ENCODE data around the gene QSOX2.

Gene QSOX2

DNA sequence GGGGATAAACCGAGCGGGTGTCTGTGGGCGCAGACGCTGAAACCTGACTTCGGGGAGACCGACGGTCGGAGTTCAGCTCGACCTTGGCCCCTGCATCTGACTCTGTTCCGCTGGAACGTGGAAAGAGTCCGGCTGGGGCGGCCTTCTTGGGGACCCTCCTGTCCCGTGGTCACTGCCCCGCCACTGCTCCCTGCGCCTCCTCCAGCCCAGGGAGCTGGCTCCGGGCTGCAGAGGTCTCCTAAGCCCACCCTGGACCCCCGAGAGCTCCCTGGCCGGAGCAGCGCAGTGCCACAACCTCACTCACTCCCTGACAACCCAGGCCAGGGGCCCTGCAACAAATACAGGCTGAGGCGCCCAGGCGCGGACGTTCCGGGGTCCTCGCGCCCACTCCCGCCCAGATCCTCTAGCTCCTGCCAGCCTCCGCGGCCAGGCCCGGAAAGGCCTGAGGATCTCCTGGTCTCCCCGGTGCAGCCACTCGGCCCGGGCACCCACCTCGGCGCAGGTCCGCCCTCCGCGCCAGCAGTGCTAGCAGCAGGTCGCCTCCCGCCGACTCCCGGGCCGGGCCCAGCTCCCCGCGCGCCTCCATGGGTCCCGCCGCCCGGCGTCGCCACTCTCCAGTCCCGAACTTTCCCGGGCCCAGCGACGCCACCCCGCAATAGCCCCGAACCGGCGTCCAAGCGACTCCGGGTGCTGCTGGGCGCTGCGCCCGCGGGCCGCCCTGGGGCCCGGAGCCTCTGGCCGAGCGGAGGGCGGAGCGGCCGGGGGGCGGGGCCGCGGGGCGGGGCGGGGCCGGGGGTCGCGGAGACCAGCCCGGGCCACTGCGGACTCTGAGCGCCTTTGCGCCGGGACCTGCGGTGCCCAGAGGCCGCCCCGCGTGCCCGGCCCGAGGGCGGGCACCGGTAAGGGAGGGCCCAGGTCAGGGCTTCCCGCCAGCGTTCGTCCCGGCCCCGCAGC lies 42.9 kb downstream of the QSOX2 start:
- intact Hi-C loops (cut with DNase I) = no loop called here
- no peak for DNase-seq

DNA sequence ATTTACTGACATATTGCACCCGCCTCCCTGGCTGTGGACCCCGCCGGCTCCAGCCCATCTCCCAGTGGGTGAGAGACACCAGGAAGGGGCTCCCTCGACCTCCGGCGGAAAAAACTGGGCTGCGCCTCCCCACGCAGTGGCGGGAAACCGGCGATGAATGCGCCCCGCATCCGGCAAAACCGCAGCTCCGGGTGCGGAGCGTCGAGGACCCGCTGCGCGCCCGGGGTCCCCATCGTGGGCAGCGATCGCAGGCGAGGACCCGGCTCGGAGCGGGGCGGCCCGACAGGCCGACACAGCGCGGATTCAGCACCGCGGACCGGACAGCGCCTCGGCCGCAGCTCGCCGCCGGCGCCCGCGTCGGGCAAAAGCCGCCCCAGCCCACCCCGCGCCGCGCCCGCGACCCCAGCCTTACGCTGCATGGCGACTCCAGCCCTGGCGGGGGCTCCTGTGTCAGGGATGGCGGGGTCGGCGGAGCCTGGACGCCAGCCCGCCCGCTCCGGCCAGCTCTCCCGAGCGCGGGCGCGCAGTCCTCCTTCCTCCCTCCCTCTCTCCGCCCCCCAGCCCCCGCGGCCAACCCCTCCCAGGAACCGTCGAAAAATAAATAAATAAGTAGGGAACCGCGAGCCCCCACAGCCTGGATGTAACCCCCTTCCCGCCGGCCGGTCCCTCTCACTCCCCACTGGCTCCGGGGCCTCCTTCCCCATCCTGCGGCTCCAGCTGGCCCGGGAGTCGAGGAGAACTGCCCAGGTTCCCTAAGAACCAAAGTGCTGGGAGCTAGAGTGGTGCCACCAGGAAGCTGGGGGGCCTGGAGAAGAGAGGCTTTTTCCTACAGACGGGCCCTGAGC lies 43.8 kb downstream of the QSOX2 start:
- intact Hi-C loops (cut with DNase I) = no loop called here
- DNase-seq = peak in 2 of 42 donors; percentile 6 to 24

DNA sequence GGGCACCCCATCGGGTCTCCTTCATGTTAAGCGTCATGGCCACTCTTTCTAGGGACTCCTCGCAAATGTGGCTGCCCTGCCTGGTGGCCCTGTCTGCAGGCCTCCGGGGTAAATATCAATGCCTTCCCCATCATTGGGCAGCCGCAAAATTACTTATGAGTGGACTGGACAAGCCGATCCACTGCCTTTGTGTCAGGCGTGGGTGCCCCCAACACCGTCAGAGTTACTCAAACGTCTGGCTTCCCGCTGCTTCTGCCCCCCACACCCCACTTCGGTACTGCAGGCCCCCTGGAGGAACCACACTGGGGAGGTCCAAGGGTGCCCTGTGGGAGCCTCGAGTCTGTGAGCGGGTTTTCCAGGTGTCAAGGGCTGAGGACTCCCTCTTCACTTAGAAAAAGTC lies 44.4 kb downstream of the QSOX2 start:
- DNase-seq = no peak
- intact Hi-C loops (cut with DNase I) = no loop called here

DNA sequence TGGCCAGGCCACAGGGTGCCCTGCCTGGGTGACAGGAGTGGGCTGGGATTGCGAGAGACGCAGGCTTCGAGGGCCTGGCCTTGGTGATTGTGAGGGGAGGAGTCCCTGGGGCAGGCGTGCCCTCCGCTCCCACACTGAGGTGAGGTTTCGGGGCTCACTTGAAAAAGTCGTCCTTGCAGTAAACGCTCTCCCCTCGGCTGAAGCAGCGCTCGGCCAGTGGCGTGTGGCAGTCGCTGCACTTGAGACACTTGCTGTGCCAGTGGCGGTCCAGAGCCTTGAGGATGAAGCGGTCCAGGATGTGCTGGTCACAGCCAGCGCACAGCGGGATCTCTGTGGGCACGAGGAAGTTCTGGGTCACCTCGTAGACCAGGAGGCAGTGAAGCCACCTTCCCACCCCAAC lies 45.2 kb downstream of the QSOX2 start:
- DNase-seq = no peak
- intact Hi-C loops (cut with DNase I) = no loop called here

DNA sequence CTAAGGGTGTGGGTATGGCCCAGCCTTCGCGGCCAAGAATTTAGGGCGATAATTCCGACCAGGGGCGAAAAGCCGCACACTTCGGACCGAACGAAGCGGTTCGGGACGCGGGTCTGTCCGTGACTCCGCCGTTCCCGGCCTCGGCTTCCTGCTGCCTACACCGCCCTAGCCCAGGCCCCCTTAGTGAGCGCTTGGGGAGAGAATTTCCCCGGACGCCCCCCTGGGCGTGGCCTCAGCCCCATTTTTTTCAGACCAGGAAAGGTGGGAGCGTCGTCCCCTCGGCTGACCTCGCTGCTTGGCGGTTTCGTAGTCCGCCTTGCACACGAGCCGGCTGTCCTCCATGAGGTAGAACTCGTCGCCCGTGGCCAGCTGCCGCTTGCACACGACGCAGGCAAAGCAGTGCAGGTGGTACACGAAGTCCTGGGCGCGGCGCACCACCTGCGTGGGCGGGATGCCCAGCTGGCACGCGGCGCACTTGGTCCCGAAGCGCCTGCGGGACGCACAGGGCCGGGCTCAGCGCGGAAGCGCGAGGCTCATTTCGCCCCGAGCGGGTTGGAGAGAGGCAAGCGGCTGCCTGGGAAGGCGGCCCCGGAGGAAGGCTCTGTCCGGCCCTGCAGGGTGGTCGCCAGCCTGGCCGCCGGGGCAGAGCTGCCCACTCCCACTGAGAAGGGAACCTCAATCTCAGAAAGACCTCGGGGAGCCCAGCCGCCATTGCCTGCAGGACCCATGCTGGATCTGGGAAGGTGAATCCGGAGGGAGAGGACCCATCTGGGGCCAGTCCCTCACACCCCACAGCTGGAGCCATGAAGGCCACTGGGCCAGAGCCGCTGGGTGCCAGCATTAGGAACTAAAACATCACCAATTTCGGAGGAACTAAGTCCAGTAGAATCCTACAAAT lies 46.0 kb downstream of the QSOX2 start:
- no peak for DNase-seq
- intact Hi-C loops (cut with DNase I) = no loop called here

DNA sequence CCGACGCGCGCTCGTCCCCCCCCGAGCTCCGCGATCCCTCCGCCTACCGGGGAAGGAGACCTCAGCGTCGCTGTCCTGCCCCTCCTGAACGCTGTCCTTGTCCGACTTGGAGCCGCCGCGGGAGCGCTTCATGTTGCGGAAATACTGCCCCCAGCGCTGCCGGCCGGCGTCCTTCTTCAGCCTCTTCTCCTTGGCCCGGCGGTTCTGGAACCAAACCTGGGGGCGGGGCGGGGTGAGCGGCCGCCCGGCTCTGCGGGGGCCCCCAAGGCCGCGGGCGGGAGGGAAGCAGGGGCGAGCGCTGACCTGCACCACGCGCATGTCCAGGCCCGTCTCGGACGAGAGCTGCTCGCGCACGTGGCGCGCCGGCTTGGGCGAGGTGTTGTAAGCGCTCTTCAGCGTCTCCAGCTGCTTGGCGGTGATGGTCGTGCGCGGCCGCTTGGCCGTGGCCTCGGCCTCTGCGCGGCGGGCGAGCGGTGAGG lies 47.0 kb downstream of the QSOX2 start:
- DNase-seq = no peak
- intact Hi-C loops (cut with DNase I) = no loop called here

DNA sequence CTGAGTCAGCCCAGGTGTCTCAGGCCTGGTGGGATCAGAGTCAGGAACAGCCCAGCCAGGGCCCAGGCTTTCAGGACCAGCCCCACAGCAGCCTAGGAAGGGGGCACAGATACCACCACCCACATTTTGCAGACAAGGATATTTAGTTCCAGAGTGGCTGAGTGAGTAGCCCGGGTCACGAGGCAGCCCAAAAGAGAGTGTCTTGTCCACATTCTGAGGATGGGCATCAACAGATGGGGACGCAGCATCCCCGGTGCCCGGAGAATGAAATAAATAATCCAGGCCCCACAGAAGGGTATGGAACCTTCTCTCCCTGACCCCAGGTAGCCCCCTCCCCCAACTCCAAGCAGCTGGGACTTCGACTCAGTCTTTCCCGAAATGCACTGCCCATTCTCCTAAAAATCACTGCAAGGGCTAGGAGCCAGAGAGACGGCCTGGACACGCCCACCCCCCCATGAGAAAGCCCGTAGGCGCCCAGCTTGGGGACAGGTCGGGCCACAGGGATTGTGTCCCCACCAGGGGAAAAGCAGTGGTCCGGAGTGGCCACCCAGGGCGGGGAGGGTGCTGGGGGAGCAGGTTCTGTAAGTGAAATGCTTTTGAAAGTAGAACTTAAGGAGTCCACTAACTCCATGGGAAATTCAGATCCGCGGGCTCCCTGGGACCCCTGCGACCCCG lies 47.5 kb downstream of the QSOX2 start:
- intact Hi-C loops (cut with DNase I) = no loop called here
- DNase-seq = no peak

DNA sequence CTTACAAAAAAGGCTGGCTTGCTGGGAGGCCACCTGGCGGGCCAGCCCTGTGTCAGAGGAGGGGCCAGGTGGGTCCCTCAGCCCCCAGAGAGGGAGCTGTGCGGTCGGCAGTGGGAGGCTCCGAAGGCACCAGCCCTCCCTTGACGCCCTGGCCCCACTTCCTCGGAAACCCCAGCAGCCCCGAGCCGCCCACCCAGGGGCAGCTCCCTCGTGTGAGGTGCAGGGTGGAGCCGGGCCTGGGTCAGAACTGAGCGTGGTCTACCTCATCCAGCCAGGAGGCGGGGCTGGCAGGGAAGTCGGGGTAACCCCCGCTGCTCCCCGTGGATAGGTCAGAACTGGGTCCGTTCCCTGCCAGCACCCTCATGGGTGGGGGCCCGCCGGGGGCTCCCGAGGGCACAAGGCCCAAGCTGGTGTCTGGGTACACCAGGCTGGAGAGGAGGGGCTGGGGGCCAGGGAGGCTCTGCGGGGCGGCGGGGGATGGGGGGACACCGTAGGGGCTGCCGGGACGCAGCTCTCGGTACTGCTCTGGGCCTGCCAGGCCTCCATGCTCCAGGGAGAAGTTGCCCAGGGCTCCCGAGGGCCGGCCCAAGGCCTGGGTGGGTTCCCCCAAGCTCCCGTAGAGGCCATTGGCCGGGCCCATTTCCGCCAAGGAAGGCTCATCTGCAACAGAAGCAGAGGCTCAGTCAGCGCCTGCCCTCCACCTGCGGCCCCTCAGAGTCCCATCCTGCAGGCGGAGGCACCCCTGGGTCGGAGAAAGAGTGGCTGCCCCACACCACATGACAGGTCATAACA lies 48.3 kb downstream of the QSOX2 start:
- intact Hi-C loops (cut with DNase I) = no loop called here
- DNase-seq = no peak

DNA sequence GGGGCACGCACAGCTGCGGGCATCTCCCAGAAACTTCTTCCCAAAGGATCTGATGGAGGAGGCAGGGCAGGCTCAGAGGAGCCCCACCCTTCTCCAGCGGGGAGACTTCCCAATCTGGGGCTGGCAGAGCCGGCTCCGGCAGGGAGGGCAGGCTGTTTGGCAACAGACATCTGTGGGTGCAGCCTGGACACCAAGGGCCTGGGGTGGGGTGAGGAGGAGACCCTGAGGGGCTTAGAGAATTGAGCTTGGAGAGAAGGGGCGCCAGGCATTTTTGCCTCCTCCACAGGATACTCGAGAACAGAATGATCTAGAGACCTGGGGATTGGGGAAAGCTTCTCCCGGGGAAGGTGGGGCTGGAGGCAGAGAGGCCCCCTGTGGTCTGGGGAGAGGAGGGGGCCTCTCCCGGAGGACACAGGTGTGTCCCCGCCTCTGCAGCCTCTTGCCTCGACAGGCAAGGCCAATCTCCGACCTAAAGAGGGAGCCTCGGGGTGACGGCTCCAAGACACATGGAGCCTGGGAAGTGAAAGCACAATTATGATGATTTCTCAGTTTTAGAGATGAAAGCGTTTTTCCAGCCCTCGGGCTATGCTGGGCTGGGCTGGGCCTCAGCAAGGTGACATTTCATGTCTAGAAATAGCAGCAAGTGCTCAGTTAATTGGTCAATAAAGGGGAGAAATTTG lies 49.1 kb downstream of the QSOX2 start:
- intact Hi-C loops (cut with DNase I) = no loop called here

DNA sequence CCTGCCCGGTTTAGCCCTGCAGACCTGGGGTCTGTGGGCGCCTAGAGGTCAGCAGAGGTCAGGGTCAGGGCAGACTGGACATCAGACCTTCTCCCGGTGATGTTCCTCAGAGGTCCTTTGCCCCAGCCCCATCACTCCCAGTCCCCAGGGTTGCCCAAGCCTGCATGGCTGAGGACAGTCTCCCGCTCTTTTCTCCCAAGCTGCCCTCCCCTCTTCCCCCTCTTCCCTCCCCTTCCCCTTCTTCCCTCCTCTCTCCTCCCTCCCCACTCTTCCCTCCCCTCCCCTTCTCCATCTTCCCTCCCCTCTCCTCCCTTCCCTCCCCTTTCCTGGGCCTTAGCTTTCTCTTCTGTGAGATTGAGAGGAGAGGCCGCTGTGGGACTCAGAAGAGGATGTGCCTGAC lies 51.1 kb downstream of the QSOX2 start:
- intact Hi-C loops (cut with DNase I) = no loop called here
- no peak for DNase-seq

More for the DNA sequence above, 49.1 kb downstream of the QSOX2 start:
- peak in 1 of 42 donors; percentile 27 for DNase-seq

DNA sequence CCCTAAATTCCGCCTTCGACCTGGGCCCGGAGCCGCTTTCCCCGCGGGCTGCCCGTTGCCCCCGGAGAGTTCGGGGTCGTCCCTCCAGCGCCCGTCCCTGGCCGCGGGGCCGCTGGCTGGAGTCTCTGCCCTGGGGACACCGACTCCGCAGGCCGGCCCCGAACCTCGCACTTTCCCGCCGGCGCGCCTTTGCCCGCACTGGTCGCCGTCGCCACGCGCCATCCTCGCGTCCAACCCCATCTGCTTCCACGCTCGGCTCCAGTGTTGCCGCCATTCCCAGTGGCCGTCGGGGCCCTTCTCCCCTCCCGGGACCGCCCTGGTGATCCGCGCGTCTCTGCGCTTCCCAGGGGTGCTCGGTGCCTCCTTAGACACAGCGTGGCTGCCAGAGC lies 51.7 kb downstream of the QSOX2 start:
- DNase-seq = no peak
- intact Hi-C loops (cut with DNase I) = no loop called here

DNA sequence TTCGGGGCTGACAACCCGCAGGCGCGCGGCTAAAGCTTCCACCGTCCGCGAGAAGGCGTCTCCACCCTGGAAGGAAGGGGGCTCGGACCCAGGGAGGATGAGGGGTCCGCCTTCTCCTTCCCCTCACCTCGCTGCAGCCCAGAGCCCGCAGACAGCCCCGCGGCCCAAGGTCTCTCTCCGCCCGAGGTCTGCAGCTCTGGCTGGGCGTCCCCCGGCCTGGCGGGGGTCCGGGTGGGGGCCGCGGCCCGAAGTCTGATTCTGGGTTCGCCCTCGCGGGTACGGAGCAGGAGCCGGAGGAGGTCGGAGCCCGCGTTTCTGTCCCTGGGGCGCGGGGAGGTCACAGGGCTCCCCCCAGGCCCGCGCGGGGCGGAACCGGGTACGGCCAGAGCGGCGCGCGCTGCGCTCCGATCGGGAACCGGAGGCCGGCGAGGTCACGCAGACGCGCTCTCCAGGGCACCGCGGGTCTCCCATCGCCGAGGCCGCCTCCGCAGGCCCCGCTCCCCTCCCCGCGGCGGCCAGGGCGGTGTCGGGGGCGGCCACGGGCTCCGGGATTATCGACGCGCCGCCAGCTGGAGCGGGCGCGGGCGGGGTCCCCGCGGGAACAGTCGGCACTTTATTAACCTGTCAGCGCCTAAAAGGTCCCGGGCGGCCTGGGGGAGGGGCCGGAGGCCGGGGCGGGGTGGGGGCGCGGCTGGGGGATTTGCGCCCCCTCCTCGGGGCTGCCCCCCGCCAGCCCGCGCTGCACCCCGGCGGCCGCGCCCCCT lies 52.3 kb downstream of the QSOX2 start:
- DNase-seq = no peak
- intact Hi-C loops (cut with DNase I) = no loop called here

DNA sequence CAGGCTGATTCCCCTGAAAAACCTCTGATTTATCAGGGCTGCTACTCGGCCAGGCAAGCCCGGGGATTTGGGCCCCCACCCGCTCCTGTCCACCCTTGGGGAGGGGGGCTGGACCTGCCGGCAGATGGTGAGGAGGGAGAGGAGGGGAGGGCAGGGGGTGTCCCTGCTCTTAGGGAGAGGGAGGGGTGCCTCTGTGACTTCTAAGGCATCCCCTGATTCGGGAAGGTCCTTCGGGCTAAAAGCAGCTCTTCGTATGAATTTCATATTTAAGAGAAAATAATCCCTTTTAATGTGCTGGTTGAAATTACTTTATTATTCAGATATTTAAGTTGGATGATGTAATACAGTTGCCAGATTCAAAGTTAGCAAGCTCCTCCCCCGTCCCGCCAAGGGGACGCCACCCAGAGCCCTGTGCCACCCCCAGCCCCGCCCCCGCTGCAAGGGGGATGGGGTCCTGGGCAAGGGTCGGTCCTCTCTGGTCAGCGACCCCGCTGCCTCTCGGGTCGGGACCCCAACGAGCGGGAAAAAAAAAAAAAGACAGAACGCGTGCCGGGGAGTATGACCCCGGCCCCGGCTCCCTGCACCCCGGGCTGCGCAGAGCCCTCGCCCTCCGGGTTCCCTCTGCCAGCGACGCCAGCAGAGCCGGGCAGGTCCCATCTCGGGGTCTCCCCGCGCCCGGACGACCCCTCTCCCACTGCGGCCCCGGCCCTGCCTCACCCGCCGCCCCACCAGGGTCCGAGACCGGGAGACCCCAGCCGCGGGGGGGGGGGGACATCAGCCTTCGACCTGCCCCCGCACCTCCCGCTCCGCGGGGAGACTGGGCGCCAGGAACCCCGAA lies 53.1 kb downstream of the QSOX2 start:
- intact Hi-C loops (cut with DNase I) = no loop called here
- DNase-seq = no peak

DNA sequence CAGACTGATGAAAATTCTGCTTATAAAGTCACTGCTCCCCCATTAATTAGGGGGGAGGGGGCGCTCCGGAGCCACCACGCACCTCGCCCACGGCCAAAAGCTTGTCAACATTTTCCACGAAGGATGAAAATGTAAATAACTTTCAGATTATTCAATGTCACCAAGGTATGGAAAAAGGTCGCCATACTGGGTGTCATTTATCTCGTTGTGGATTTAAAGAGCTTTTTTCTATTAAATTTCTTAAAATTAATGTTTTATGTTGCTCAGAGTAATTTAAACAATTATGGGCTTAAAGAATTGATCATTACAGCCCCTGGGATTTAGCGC lies 53.7 kb downstream of the QSOX2 start:
- no peak for DNase-seq
- intact Hi-C loops (cut with DNase I) = no loop called here

DNA sequence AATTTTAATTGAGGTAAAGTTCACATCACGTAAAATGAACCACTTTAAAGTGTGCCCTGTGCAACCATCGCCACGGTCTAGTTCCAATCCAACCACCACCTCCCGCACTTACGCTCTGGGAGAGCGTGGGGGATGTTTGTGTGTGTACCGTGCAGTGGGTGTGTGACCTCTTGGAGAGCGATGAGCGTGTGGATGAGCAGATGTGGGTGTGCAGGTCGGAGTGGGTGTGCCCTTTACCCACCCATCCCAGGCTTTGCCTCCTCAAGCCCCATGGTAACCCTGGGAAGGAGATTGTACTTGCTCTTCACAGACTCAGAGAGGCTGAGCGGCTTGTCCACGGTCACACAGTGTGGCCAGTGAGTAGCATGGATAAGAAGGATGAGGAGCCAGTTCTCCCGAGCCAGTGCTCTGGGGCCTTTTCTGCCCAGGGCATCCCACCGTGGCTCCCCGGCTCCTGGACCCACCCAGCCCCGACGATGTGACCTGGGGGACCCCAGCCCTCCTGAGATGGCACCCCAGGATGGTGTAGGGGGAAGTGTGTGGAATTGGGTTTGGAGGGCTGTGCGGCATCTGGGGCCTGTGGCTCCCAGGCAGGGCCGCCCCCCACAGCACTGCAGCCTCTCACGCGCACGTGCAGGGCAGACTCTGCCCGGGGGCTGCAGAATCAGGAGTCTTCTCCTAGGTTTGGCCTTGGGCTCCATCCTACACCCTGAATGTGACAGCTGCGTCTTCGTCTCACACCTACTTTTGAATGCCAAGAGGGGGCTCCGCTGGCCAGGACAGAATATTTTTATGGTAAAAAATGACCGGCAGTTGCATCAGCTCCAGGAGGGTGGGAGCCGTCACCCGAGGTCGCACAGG lies 54.3 kb downstream of the QSOX2 start:
- DNase-seq = no peak
- intact Hi-C loops (cut with DNase I) = no loop called here
